ENCODE measurements around the gene DOCK4. TPM values are rescaled to one million over a fixed set of nuclear protein-coding genes. Genes with fewer than 3 reads are reported as not detected.

DOCK4 gene
- total RNA-seq, 1 experiment from 2014 or later: 4.9 TPM

GRCh38 chr7:111840528-111840927 is 365.7 kb downstream of the DOCK4 start:
- no peak overlapping the region for H3T11ph ChIP-seq (ENCODE audit: low read length)
- no peak overlapping the region for H2BK20ac ChIP-seq (ENCODE audit: low read depth, low read length, poor library complexity, severe bottlenecking)
- H4K8ac ChIP-seq (replicated peaks; ENCODE audit: insufficient read length, low read depth, low read length): no peak overlapping the region
- no peaks in the 10 kb centered on the region for H3K23me2 ChIP-seq (ENCODE audit: insufficient read length, low read depth, low read length, poor library complexity, severe bottlenecking)
- H3K4ac ChIP-seq (ENCODE audit: low read depth, low read length): no peak overlapping the region
- H4K91ac ChIP-seq (ENCODE audit: insufficient read length, low read depth, low read length): no peak overlapping the region
- no peak overlapping the region for H2AFZ ChIP-seq (ENCODE audit: low read length)
- H3K23ac ChIP-seq (ENCODE audit: insufficient read length, low read depth, low read length): no peak overlapping the region
- H3K14ac ChIP-seq (ENCODE audit: insufficient read depth, low read length): no peak overlapping the region
- H2BK15ac ChIP-seq (ENCODE audit: low read depth, low read length): no peak overlapping the region
- no peak for TF ChIP-seq CTCF (conservative IDR thresholded peaks at IDR 0.05)
- no peaks in the 10 kb centered on the region for H3K27me3 Mint-ChIP-seq (ENCODE audit: low read depth)
- no peak overlapping the region for H3K27ac Mint-ChIP-seq
- no peak overlapping the region for H3K4me2 ChIP-seq (ENCODE audit: insufficient read depth, insufficient read length, low read length)
- no peak overlapping the region for H2BK12ac ChIP-seq (ENCODE audit: insufficient read length, low read depth, low read length)
- no peak overlapping the region for H3K9ac ChIP-seq (ENCODE audit: extremely low read depth, insufficient read length, low read length)
- no peak overlapping the region for H3K27ac ChIP-seq (ENCODE audit: insufficient read length, low read depth, low read length)
- no peaks in the 10 kb centered on the region for H3K79me1 ChIP-seq (ENCODE audit: insufficient read depth, low read depth, low read length, poor library complexity, severe bottlenecking)
- no peaks in the 10 kb centered on the region for H3K9me3 ChIP-seq (ENCODE audit: control insufficient read depth, low read depth, low read length)
- H3K18ac ChIP-seq (ENCODE audit: insufficient read length, low read depth, low read length): no peak overlapping the region
- WGBS (ENCODE audit: extremely low coverage, insufficient read length, low lambda C conversion rate): no CpG with 5 or more reads among the region's 3 CpGs
- DNase-seq: no peak
- no peak overlapping the region for H2BK5ac ChIP-seq (ENCODE audit: insufficient read length, low read length)
- H3K4me1 ChIP-seq (ENCODE audit: insufficient read depth, low read length): no peaks in the 10 kb centered on the region
- no peak overlapping the region for H2BK120ac ChIP-seq (ENCODE audit: low read depth, low read length, poor library complexity, severe bottlenecking)
- H3K9me3 Mint-ChIP-seq: peaks cover 6 to 7% of the 10 kb centered on the region in 2 experiments; a peak in 4 of 5 replicates
- H3K79me2 ChIP-seq (ENCODE audit: insufficient read depth, low read length): no peaks in the 10 kb centered on the region
- H4K20me1 ChIP-seq (ENCODE audit: control insufficient read depth, insufficient read depth, insufficient read length): no peaks in the 10 kb centered on the region
- H3K36me3 Mint-ChIP-seq (ENCODE audit: insufficient read depth in 1 of 3, low read depth in 3 of 3): peaks cover 2 to 29% (median 16%) of the 10 kb centered on the region in 3 experiments; a peak in 4 of 7 replicates
- no peak overlapping the region for H3K56ac ChIP-seq (ENCODE audit: insufficient read length, low read depth, low read length)
- no peak overlapping the region for H2AK5ac ChIP-seq (ENCODE audit: insufficient read length, low read length)
- H3K27me3 ChIP-seq (ENCODE audit: insufficient read depth, low read length): no peaks in the 10 kb centered on the region
- no peak overlapping the region for H3K4me3 Mint-ChIP-seq
- H3K4me1 Mint-ChIP-seq: no peaks in the 10 kb centered on the region
- no peak overlapping the region for H4K5ac ChIP-seq (ENCODE audit: insufficient read length, low read depth, low read length)
